ENCODE measurements around the gene CDK17. TPM values are rescaled to one million over a fixed set of nuclear protein-coding genes. Genes with fewer than 3 reads are reported as not detected.
A peak's percentile ranks its signal among the peaks of the same experiment; 100 is the strongest.

CDK17 gene
- total and polyA plus RNA-seq, 5 donors from 2014 or later, result 21.6 to 120 (median 26.8) TPM

GRCh38 chr12:96337953-96338352, 62.3 kb downstream of the CDK17 start:
- H3K4me3 ChIP-seq (ENCODE audit: low read depth, low read length), result no peak overlapping the region
- H3K27ac Mint-ChIP-seq, result peak overlapping the region in 1 of 3 donors; percentile 16
- H3K36me3 ChIP-seq (ENCODE audit: control insufficient read depth, insufficient read depth, low read length), result no peaks in the 10 kb centered on the region
- no peak overlapping the region for H3K4me3 Mint-ChIP-seq
- DNase-seq (no peak), ATAC-seq (ENCODE audit: low read depth in 2 of 2) (no peak)
- H3K36me3 Mint-ChIP-seq, result no peaks in the 10 kb centered on the region
- H3K27me3 Mint-ChIP-seq, result no peaks in the 10 kb centered on the region
- H3K27ac ChIP-seq (ENCODE audit: insufficient read depth, low read length, poor library complexity, severe bottlenecking), result no peak overlapping the region
- peaks cover 44 to 64% (median 47%) of the 10 kb centered on the region in 4 donors for H3K4me1 Mint-ChIP-seq
- peaks cover 9% of the 10 kb centered on the region for H3K4me1 ChIP-seq (ENCODE audit: control insufficient read depth, insufficient read depth, low read length, poor library complexity, severe bottlenecking)
- no peaks in the 10 kb centered on the region for H3K27me3 ChIP-seq (ENCODE audit: control insufficient read depth, insufficient read depth, low read length)
- peaks cover 3 to 14% of the 10 kb centered on the region in 2 experiments for H3K9me3 ChIP-seq (ENCODE audit: control insufficient read depth in 2 of 2, low read length in 2 of 2)
- H3K9me3 Mint-ChIP-seq, result peaks cover 0 to 5% (median 0%) of the 10 kb centered on the region in 7 donors

- no peak overlapping the region for H3K27ac Mint-ChIP-seq
- Histone ChIP-seq H3K9me3 (ENCODE audit: control insufficient read depth in 2 of 2, low read length in 2 of 2) (peaks cover 3 to 14% of the 10 kb centered on the region in 2 experiments), H3K27ac (ENCODE audit: insufficient read depth, low read length, poor library complexity, severe bottlenecking) (no peak overlapping the region), H3K27me3 (ENCODE audit: control insufficient read depth, insufficient read depth, low read length) (no peaks in the 10 kb centered on the region), H3K4me1 (ENCODE audit: control insufficient read depth, insufficient read depth, low read length, poor library complexity, severe bottlenecking) (peaks cover 9% of the 10 kb centered on the region), H3K4me3 (ENCODE audit: low read depth, low read length) (no peak overlapping the region), H3K36me3 (ENCODE audit: control insufficient read depth, insufficient read depth, low read length) (peaks cover 7% of the 10 kb centered on the region)
- H3K9me3 Mint-ChIP-seq, result peaks cover 0 to 5% (median 0%) of the 10 kb centered on the region in 7 donors
- peaks cover 45 to 57% (median 52%) of the 10 kb centered on the region in 4 donors for H3K4me1 Mint-ChIP-seq
- no peak for DNase-seq
- no peaks in the 10 kb centered on the region for H3K27me3 Mint-ChIP-seq
- no peaks in the 10 kb centered on the region for H3K36me3 Mint-ChIP-seq
- ATAC-seq (ENCODE audit: low read depth in 2 of 2), result no peak
- H3K4me3 Mint-ChIP-seq, result no peak overlapping the region
Observed at GRCh38 chr12:96336489-96336888, 63.8 kb downstream of the CDK17 start.

- H3K36me3 Mint-ChIP-seq, result no peaks in the 10 kb centered on the region
- peak overlapping the region in 1 of 4 donors; percentile 2 for H3K4me3 Mint-ChIP-seq
- ATAC-seq (ENCODE audit: low read depth in 2 of 2) (no peak), DNase-seq (peak in 1 of 3 donors; percentile 46)
- peaks cover 3 to 14% of the 10 kb centered on the region in 2 experiments for H3K9me3 ChIP-seq (ENCODE audit: control insufficient read depth in 2 of 2, low read length in 2 of 2)
- H3K9me3 Mint-ChIP-seq, result peaks cover 0 to 5% (median 0%) of the 10 kb centered on the region in 7 donors
- H3K27me3 ChIP-seq (ENCODE audit: control insufficient read depth, insufficient read depth, low read length), result no peaks in the 10 kb centered on the region
- peak overlapping the region; percentile 16 for H3K4me3 ChIP-seq (ENCODE audit: low read depth, low read length)
- peak overlapping the region; percentile 24 to 88 (median 38) for H3K27ac Mint-ChIP-seq
- peaks cover 48 to 53% (median 50%) of the 10 kb centered on the region in 4 donors for H3K4me1 Mint-ChIP-seq
- peaks cover 11% of the 10 kb centered on the region for H3K36me3 ChIP-seq (ENCODE audit: control insufficient read depth, insufficient read depth, low read length)
- peak overlapping the region; percentile 10 for H3K27ac ChIP-seq (ENCODE audit: insufficient read depth, low read length, poor library complexity, severe bottlenecking)
- H3K4me1 ChIP-seq (ENCODE audit: control insufficient read depth, insufficient read depth, low read length, poor library complexity, severe bottlenecking), result peaks cover 9% of the 10 kb centered on the region
- no peaks in the 10 kb centered on the region for H3K27me3 Mint-ChIP-seq
Observed at GRCh38 chr12:96335270-96335669, 65.0 kb downstream of the CDK17 start.

- Histone ChIP-seq H3K4me1 (ENCODE audit: control insufficient read depth, insufficient read depth, low read length, poor library complexity, severe bottlenecking) (peaks cover 9% of the 10 kb centered on the region), H3K36me3 (ENCODE audit: control insufficient read depth, insufficient read depth, low read length) (peaks cover 14% of the 10 kb centered on the region), H3K4me3 (ENCODE audit: low read depth, low read length) (no peak overlapping the region), H3K27ac (ENCODE audit: insufficient read depth, low read length, poor library complexity, severe bottlenecking) (no peak overlapping the region), H3K9me3 (ENCODE audit: control insufficient read depth in 2 of 2, low read length in 2 of 2) (peaks cover 3 to 14% of the 10 kb centered on the region in 2 experiments), H3K27me3 (ENCODE audit: control insufficient read depth, insufficient read depth, low read length) (no peaks in the 10 kb centered on the region)
- Mint-ChIP-seq H3K27me3 (no peaks in the 10 kb centered on the region), H3K36me3 (no peaks in the 10 kb centered on the region), H3K27ac (peak overlapping the region in 1 of 3 donors; percentile 14), H3K4me1 (peaks cover 52 to 59% (median 56%) of the 10 kb centered on the region in 4 donors), H3K9me3 (peaks cover 0 to 5% (median 0%) of the 10 kb centered on the region in 7 donors), H3K4me3 (no peak overlapping the region)
- DNase-seq, result no peak
- ATAC-seq (ENCODE audit: low read depth in 2 of 2), result no peak
Observed at GRCh38 chr12:96334502-96334901, 65.7 kb downstream of the CDK17 start.

- Histone ChIP-seq H3K27me3 (ENCODE audit: control insufficient read depth, insufficient read depth, low read length) (no peaks in the 10 kb centered on the region), H3K4me3 (ENCODE audit: low read depth, low read length) (no peak overlapping the region), H3K36me3 (ENCODE audit: control insufficient read depth, insufficient read depth, low read length) (peaks cover 23% of the 10 kb centered on the region), H3K27ac (ENCODE audit: insufficient read depth, low read length, poor library complexity, severe bottlenecking) (no peak overlapping the region), H3K9me3 (ENCODE audit: control insufficient read depth in 2 of 2, low read length in 2 of 2) (no peaks in the 10 kb centered on the region), H3K4me1 (ENCODE audit: control insufficient read depth, insufficient read depth, low read length, poor library complexity, severe bottlenecking) (peaks cover 16% of the 10 kb centered on the region)
- Mint-ChIP-seq H3K36me3 (peaks cover 11% of the 10 kb centered on the region), H3K27me3 (no peaks in the 10 kb centered on the region), H3K4me3 (peak overlapping the region in 1 of 4 donors; percentile 39), H3K9me3 (no peaks in the 10 kb centered on the region), H3K27ac (peak overlapping the region; percentile 6 to 86 (median 37)), H3K4me1 (peaks cover 45 to 65% (median 55%) of the 10 kb centered on the region in 4 donors)
- DNase-seq (no peak), ATAC-seq (ENCODE audit: low read depth in 2 of 2) (no peak)
Observed at GRCh38 chr12:96329545-96329944, 70.7 kb downstream of the CDK17 start.

GRCh38 chr12:96329018-96329417, 71.2 kb downstream of the CDK17 start:
- Histone ChIP-seq H3K27me3 (ENCODE audit: control insufficient read depth, insufficient read depth, low read length) (no peaks in the 10 kb centered on the region), H3K9me3 (ENCODE audit: control insufficient read depth in 2 of 2, low read length in 2 of 2) (no peaks in the 10 kb centered on the region), H3K4me3 (ENCODE audit: low read depth, low read length) (no peak overlapping the region), H3K4me1 (ENCODE audit: control insufficient read depth, insufficient read depth, low read length, poor library complexity, severe bottlenecking) (peaks cover 16% of the 10 kb centered on the region), H3K36me3 (ENCODE audit: control insufficient read depth, insufficient read depth, low read length) (peaks cover 28% of the 10 kb centered on the region), H3K27ac (ENCODE audit: insufficient read depth, low read length, poor library complexity, severe bottlenecking) (no peak overlapping the region)
- H3K27me3 Mint-ChIP-seq, result no peaks in the 10 kb centered on the region
- H3K4me3 Mint-ChIP-seq, result no peak overlapping the region
- peaks cover 43 to 63% (median 52%) of the 10 kb centered on the region in 4 donors for H3K4me1 Mint-ChIP-seq
- DNase-seq (no peak), ATAC-seq (ENCODE audit: low read depth in 2 of 2) (no peak)
- peaks cover 11% of the 10 kb centered on the region for H3K36me3 Mint-ChIP-seq
- H3K9me3 Mint-ChIP-seq, result no peaks in the 10 kb centered on the region
- peak overlapping the region; percentile 37 to 87 (median 38) for H3K27ac Mint-ChIP-seq

- H3K4me1 ChIP-seq (ENCODE audit: control insufficient read depth, insufficient read depth, low read length, poor library complexity, severe bottlenecking), result peaks cover 16% of the 10 kb centered on the region
- no peaks in the 10 kb centered on the region for H3K27me3 ChIP-seq (ENCODE audit: control insufficient read depth, insufficient read depth, low read length)
- peak; percentile 42 to 57 for ATAC-seq (ENCODE audit: low read depth in 2 of 2)
- no peaks in the 10 kb centered on the region for H3K9me3 ChIP-seq (ENCODE audit: control insufficient read depth in 2 of 2, low read length in 2 of 2)
- Mint-ChIP-seq H3K4me1 (peaks cover 44 to 64% (median 55%) of the 10 kb centered on the region in 4 donors), H3K27me3 (no peaks in the 10 kb centered on the region), H3K4me3 (peak overlapping the region in 2 of 4 donors; percentile 21 to 23), H3K9me3 (no peaks in the 10 kb centered on the region), H3K27ac (peak overlapping the region in 2 of 3 donors; percentile 47 to 66), H3K36me3 (peaks cover 17% of the 10 kb centered on the region)
- H3K36me3 ChIP-seq (ENCODE audit: control insufficient read depth, insufficient read depth, low read length), result peaks cover 38% of the 10 kb centered on the region
- no peak for DNase-seq
- H3K27ac ChIP-seq (ENCODE audit: insufficient read depth, low read length, poor library complexity, severe bottlenecking), result no peak overlapping the region
- H3K4me3 ChIP-seq (ENCODE audit: low read depth, low read length), result no peak overlapping the region
Observed at GRCh38 chr12:96327889-96328288, 72.3 kb downstream of the CDK17 start.

GRCh38 chr12:96327346-96327745, 72.9 kb downstream of the CDK17 start:
- peak overlapping the region; percentile 47 to 76 (median 66) for H3K27ac Mint-ChIP-seq
- H3K36me3 Mint-ChIP-seq, result peaks cover 22% of the 10 kb centered on the region
- peak overlapping the region in 3 of 4 donors; percentile 11 to 60 (median 13) for H3K4me3 Mint-ChIP-seq

More at GRCh38 chr12:96327346-96327745, 72.9 kb downstream of the CDK17 start:
- Mint-ChIP-seq H3K4me1 (peaks cover 43 to 65% (median 56%) of the 10 kb centered on the region in 4 donors), H3K9me3 (no peaks in the 10 kb centered on the region), H3K27me3 (no peaks in the 10 kb centered on the region)
- no peak overlapping the region for H3K4me3 ChIP-seq (ENCODE audit: low read depth, low read length)
- no peak for DNase-seq
- no peak for ATAC-seq (ENCODE audit: low read depth in 2 of 2)
- no peaks in the 10 kb centered on the region for H3K9me3 ChIP-seq (ENCODE audit: control insufficient read depth in 2 of 2, low read length in 2 of 2)
- peaks cover 41% of the 10 kb centered on the region for H3K36me3 ChIP-seq (ENCODE audit: control insufficient read depth, insufficient read depth, low read length)
- H3K27ac ChIP-seq (ENCODE audit: insufficient read depth, low read length, poor library complexity, severe bottlenecking), result peak overlapping the region; percentile 34
- H3K4me1 ChIP-seq (ENCODE audit: control insufficient read depth, insufficient read depth, low read length, poor library complexity, severe bottlenecking), result peaks cover 16% of the 10 kb centered on the region
- no peaks in the 10 kb centered on the region for H3K27me3 ChIP-seq (ENCODE audit: control insufficient read depth, insufficient read depth, low read length)

All from CD4-positive, CD25-positive, alpha-beta regulatory T cell (primary cell).